Measurements from ENCODE around the gene EPX. TPM values are rescaled to one million over a fixed set of nuclear protein-coding genes. Genes with fewer than 3 reads are reported as not detected.
"Not testable (repeated sequence)": the region's sequence is repeated elsewhere in the genome, so short reads cannot be mapped to it uniquely, and the experiment has no call there.

The EPX gene
- total RNA-seq (2014; rRNA removed; shearing (Covaris generic)) = 0.16 TPM in 1 of 2 replicates, not detected in the other
- 0.07 and 0.11 TPM in 2 replicates for polyA plus RNA-seq (2015; cell fraction: cytosol; rRNA removed)
- 0.07 TPM in 1 of 2 replicates, not detected in the other for polyA plus RNA-seq (2015; cell fraction: nucleus; rRNA removed)

- DNase-seq (ENCODE audit: low read depth) = no peak
These were observed at the start of gene EPX for GRCh38 chr17:58192612-58193011. TSS of gene EPX (plus strand) at chr17:58192726. CDS start at chr17:58192847, 121 bp downstream.

DNA sequence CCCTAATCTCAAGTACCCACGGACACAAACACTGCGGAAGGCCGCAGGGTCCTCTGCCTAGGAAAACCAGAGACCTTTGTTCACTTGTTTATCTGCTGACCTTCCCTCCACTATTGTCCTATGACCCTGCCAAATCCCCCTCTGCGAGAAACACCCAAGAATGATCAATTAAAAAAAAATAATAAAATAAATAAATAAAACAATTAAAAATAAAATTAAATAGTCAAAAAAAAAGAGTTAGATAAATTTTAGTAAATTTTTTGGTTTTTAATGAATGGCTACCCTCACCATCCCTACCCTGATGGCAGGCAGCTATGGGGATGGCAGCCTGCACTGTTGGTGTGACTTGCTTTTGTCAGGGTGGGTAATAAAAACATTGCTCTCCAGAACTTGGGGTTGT lies 49.2 kb upstream of the EPX start:
- DNase-seq (ENCODE audit: low read depth) = not testable (repeated sequence)

- DNase-seq (ENCODE audit: low read depth) = no peak
These were observed 47.7 kb upstream of the EPX start for GRCh38 chr17:58144801-58145200.

GRCh38 chr17:58147930-58148434 lies 44.5 kb upstream of the EPX start, which contains the start of gene OR4D1:
TSS of gene OR4D1 (plus strand) at chr17:58148384. CDS start at chr17:58155154, 6,770 bp downstream.
- no peak for DNase-seq (ENCODE audit: low read depth)

DNA sequence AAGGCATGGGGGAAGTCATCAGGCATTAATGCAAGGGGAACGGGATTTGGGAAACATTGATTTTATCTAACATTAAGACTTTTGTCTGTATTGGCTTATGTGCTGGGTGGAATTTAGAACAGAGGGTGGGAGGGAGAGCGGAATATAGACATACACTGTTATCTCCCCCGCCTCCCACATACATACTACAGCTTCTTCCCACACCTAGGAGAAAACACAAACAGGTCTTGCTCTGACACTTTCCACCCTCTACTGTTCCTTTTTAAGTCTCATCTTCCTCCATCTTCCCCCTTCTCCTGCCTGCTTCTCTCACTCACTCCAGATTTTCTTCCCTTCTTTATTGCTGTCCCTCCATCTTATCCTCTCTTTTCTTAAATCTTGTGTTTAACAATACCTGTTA lies 43.9 kb upstream of the EPX start:
- no peak for DNase-seq (ENCODE audit: low read depth)

- no peak for DNase-seq (ENCODE audit: low read depth)
These were observed 42.1 kb upstream of the EPX start for GRCh38 chr17:58150394-58150793.

- no peak for DNase-seq (ENCODE audit: low read depth)
These were observed 39.5 kb upstream of the EPX start for GRCh38 chr17:58153046-58153445.

DNA sequence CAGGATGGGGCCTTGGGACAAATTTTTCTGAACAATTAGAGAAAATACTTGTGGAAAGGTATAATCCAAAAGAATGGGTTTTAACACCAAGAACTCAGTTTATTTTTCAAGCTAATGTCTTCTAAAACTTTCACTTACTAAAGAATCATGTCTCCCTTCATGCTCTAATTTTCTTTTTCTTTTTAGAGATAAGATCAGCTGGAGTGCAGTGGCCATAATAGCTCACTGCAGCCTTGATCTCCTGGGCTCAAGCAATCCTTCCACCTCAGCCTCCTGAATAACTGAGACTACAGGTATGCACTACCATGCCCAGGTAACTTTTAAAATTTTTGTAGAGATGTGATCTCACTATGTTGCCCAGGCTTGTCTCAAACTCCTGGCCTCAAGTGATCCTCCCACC lies 38.9 kb upstream of the EPX start:
- no peak for DNase-seq (ENCODE audit: low read depth)

- no peak for DNase-seq (ENCODE audit: low read depth)
These were observed 35.4 kb upstream of the EPX start for GRCh38 chr17:58156839-58157803.

GRCh38 chr17:58158181-58158580 lies 34.3 kb upstream of the EPX start:
- DNase-seq (ENCODE audit: low read depth) = no peak

DNA sequence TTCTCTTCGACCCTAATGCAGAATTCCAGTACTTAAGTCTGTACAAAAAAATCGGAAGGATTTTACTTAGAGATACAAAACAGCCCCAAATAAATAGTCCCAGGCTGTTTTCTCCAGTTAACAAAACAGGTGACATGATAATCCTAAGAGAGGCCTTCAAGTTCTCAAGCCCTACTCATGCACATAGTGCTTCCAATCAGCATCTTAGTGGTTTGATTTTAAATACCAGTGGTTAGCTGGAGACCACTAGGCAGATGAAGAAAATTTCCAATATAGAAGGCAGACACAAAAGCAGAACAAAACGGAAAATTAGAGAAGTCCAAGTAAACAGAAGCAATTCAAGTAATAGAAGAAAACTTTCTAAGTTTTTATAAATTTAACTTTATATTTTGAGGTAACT lies 31.0 kb upstream of the EPX start:
- DNase-seq (ENCODE audit: low read depth) = no peak

GRCh38 chr17:58165981-58166380 lies 26.5 kb upstream of the EPX start:
- DNase-seq (ENCODE audit: low read depth) = no peak

- DNase-seq (ENCODE audit: low read depth) = no peak
These were observed 25.8 kb upstream of the EPX start, which contains the start of gene OR4D2 for GRCh38 chr17:58166682-58167081. TSS of gene OR4D2 (plus strand) at chr17:58166982. CDS start at chr17:58169656, 2,674 bp downstream.

DNA sequence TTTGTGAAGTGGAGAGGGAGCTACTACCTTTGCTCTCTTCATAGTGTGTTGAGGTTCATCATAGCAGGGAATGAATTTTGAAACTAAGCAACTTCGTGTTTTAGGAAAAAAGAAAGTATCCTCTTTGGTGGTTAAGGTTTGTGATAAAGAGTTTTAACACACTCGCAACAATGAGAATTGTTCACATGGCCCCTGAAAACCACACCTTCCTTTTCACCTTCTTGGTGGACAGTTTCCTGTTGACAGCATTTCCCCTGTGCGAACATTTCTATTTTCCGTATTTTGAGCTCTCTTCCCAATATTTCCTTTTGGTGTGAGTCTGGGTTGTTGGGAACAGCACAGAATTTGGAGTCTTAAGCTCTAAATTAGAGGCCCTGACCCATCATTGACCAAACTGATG lies 21.9 kb upstream of the EPX start:
- DNase-seq (ENCODE audit: low read depth) = no peak

DNA sequence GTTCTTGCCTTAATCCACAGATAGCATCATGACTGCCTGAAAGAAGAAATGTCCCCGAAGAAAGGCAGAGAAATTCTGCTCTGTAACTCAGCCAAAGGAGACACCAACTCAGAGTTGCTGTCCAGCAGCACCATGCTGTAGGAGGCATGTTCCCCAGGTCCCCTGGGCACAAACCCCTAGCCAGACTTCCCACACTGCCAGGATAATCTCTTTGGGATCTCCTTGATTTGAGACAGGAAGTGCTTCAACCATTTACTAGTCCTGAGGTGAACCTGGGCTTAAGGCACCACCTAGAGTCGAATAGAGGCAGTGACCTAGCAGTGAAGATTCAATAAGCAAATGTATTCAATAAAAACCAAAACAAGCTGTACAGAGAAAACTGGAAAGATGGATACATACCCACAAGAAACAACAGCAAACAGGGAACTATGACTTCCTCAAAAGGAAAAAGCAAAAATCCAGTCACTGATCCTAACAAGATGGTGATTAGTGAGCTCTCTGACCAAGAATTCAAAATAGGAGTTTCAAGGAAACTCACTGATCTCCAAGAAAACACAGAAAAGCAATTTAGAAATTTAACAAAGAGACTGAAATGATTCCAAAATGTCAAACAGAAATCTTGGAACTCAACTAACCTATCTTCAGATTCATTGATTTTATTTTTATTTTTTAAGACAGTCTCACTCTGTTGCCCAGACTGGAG lies 20.0 kb upstream of the EPX start:
- DNase-seq (ENCODE audit: low read depth) = peak; percentile 21

DNA sequence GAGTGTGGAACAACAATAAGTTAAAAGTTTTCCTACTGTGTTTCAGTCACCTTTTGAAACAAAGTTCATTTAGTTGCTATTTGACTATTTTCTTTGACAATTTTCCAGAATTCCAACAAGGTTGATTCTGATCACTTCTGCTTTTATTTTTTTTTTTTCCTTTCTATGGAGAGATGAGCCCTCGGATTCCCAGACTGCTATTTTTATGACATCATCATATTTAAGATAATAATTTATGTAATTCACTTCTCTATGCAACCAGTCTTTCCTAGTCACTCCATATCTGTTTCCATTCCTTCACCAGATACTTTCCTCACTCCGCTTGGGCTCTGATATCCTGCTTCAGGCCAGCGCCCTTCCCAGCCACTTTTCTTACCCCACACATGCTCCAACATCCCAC lies 17.7 kb upstream of the EPX start:
- DNase-seq (ENCODE audit: low read depth) = no peak

GRCh38 chr17:58176200-58176599 lies 16.3 kb upstream of the EPX start:
- no peak for DNase-seq (ENCODE audit: low read depth)

DNA sequence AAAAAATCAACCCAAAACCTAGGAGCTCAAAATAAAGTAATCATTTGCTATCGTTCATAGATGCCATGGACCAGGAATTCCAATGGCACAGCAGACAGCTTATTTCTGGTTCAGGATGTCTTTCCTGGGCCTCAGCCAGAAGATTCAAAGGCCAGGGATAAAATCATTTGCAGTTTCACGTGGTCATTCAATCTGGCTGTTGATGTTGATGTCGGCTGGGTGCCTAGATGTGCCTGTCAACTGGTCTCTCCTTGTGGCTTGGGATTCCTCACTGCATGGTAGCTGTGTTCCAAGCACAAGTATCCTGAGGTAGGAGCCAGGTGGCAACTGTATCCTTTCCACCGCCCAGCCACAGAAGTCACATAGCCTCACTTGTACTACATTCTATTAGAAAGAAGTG lies 10.7 kb upstream of the EPX start:
- DNase-seq (ENCODE audit: low read depth) = no peak

DNA sequence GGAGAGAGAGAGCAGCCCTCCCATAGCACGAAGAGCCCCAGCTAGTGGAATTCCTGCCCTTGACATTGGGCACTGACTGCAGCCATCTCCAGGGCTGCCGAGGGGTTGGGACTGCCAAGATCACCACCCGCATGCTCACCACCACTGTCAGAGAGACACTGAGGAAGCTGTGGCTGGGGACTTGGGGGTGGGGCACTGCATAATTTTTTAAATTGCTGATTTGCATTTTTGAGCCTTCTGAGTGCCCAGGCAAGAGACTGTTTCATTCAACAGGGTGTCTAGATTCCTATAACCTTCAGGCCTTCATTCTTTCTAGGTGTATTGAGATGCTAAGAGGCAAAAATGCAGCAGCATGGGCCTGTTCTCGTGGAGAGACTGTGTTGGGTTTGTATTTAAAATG lies 9.0 kb upstream of the EPX start:
- no peak for DNase-seq (ENCODE audit: low read depth)

- DNase-seq (ENCODE audit: low read depth) = peak; percentile 84
These were observed 8.1 kb upstream of the EPX start for GRCh38 chr17:58184308-58184985.

All from HT1080 (cell line).